ENCODE measurements around the gene FAM53C.

GRCh38 chr5:138370537-138370936, 32.5 kb downstream of the FAM53C start:
- TF ChIP-seq GATA2 (IDR thresholded peaks at IDR 0.05; ENCODE audit: low read depth, low read length) (no peak), GATA3 (IDR thresholded peaks at IDR 0.05; ENCODE audit: low read depth, low read length) (no peak)
